ENCODE measurements around the gene FTO.

- TF ChIP-seq CTCF (IDR thresholded peaks at IDR 0.05; ENCODE audit: poor library complexity, severe bottlenecking) (no peak), EP300 (conservative IDR thresholded peaks at IDR 0.05; ENCODE audit: poor library complexity, severe bottlenecking) (no peak), EZH2 (IDR thresholded peaks at IDR 0.05; ENCODE audit: borderline replicate concordance, insufficient read depth, low read length, poor library complexity, severe bottlenecking) (no peak)
These were observed 37.1 kb downstream of the FTO start for GRCh38 chr16:53740933-53741531.

All from neural cell (in vitro differentiated cells).